Motor neuron (in vitro differentiated cells): ENCODE data around the gene GPC6. TPM values are rescaled to one million over a fixed set of nuclear protein-coding genes. Genes with fewer than 3 reads are reported as not detected.
"Not testable (repeated sequence)": the region's sequence is repeated elsewhere in the genome, so short reads cannot be mapped to it uniquely, and the experiment has no call there.

Experiments used
- ATAC-seq, 8 experiments: fragments of 200-7000 bp; cut with Tn5 transposase; replicated peaks in 6 of 8; 2 replicates each; pipeline ENCODE4 v1.8.0; 2021; ENCODE audit warnings: mild to moderate bottlenecking in 8 of 8, moderate library complexity in 8 of 8
- H3K27ac ChIP-seq, 2 donors: fragments of 250-450 bp; sonication (Bioruptor Pico); 2 replicates each; pipeline ENCODE4 v1.9.0; 2021; ENCODE audit warnings: antibody characterized with exemption in 2 of 2, mild to moderate bottlenecking in 2 of 2, moderate library complexity in 1 of 2
- H3K4me1 ChIP-seq, 2 donors: fragments of 250-450 bp; sonication (Bioruptor Pico); replicated peaks in 1 of 2; 2 replicates each; pipeline ENCODE4 v1.6.1; 2021; ENCODE audit warnings: antibody characterized with exemption in 2 of 2, mild to moderate bottlenecking in 2 of 2, moderate library complexity in 1 of 2
- H3K4me3 ChIP-seq, 5 donors: fragments of 250-450 bp; sonication (Bioruptor Pico); 2 replicates each; pipeline ENCODE4 v1.9.0; 2021; ENCODE audit warnings: antibody characterized with exemption in 5 of 5, mild to moderate bottlenecking in 5 of 5, moderate library complexity in 4 of 5
- WGBS, 10 experiments: fragments of 450-650 bp; shearing (Covaris generic); methylation state at CpG; one replicate each; pipeline ENCODE4 v1.0.0; 2022; 5-methylcytosine and 5-hydroxymethylcytosine counted together
- in situ Hi-C, 9 experiments: fragments of 400-800 bp; cut with MboI; loops; one replicate each; pipeline ENCODE4 v1.15.0; 2021; ENCODE audit warnings: low sequenced_read_pairs in 9 of 9, low pct_unique_long_range_greater_than_20kb in 2 of 9; ENCODE audit not compliant: unreplicated experiment in 9 of 9
- total RNA-seq, 8 experiments: library from RNA; unstranded; fragments of 300-600 nt; gene quantifications; 2 replicates each; pipeline versions ENCODE4 v1.2.3 to v1.2.4, GENCODE V29; 2022

GPC6 gene
- total RNA-seq, 8 experiments from 2014 or later: 1.8 to 52.4 (median 15.5) TPM

DNA sequence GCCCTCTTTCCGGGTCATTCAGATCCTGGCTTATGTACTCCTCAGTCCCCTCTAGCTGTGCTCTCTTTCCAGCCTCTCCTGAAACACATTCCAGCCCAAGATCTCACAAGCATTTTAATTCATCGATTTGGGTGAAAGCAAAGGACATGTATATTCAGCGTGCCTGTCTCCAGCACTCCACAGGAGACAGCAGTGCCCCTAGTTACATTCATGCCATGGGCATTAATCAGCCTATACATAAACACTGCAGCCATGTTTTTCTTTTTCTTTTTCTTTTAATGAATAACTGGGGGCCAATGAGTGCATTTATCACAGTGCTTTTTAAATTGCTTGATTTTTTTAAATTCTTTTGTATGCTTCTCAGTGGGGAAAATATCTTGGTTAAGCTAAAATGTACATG is 1053.7 kb downstream of the GPC6 start:
- Histone ChIP-seq H3K27ac (no peak overlapping the region), H3K4me1 (no peaks in the 10 kb centered on the region), H3K4me3 (no peak overlapping the region)
- 0 to 81% (median 45%) methylated on average over 1 to 3 of the region's 3 CpGs for WGBS, 10 experiments
- in situ Hi-C loops: no loop called here
- ATAC-seq: peak in 3 of 8 experiments; percentile 52 to 97 (median 70)

DNA sequence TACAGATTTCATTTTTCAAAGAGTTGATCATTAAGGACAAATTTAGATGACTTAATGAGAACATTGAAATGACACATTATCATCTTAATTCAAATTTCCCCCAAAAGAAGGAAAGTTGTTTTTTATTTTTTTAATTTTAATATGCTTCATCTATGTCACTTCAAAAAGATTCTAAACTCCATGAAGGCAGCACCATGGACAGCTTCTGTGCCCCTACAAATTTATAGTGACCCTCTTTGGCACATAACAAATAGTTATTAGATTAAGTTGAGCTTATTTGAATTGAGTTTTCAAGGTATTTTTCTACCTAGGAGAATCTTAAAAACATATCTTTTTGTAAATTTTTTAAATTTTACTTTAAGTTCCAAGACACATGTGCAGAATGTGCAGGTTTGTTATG is 1054.2 kb downstream of the GPC6 start:
- ATAC-seq: no peak

DNA sequence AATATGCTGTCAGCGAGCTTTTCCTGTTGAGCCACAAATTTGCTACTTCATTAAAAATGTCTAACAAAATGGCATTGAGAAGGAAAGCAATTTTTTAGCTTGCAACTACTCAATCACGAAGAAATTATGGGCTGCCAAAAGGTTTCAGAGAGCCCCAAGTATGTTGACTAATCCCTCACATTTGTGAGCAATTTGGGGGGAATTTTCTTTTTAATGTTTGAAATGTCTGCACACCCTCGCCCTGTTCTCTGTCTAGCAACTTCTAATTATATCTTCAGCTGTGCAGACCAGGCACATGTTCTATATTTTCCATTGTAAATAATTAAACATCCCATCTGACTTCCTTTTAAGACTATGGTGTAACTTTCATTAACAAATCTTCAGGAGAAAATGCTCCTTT is 1060.0 kb downstream of the GPC6 start:
- in situ Hi-C loops: no loop called here
- WGBS, 10 experiments: 24 to 100% (median 77%) methylated on average over 1 to 3 of the region's 3 CpGs

More for the DNA sequence above, 1054.2 kb downstream of the GPC6 start:
- Histone ChIP-seq H3K4me1 (no peaks in the 10 kb centered on the region), H3K27ac (no peak overlapping the region), H3K4me3 (no peak overlapping the region)
- in situ Hi-C loops: no loop called here

DNA sequence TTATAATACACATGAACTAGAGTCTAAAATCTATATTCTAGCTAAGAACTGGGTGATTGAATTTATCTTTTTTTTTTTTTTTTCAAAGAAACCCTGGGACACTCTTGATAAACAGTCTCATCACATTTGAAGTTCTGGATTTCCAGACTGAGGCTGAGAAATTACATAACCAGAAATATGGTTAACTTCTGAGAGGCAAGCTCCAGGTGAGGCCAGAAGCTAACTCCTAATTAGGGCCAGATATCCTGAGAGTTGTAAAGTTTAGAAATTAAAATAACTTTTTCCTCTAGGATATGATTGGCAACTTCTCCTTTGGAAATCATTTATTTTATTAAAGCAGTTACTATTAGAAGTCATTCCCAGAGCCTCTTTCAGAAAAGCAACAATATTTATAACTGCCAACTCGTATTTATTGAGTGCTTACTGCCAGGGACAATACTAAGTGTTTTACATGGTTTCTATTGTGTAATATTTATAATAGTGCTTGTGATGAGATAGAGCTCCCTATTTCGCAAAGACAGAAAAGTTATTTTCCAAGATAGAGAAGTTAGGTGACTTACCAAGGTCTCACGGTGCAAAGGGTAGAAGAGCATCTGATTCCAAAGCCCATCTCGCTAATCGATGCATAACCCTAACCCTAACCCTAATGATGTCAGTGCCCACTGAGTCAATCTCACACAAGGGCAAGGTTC is 1065.2 kb downstream of the GPC6 start:
- in situ Hi-C loops: no loop called here

More for the DNA sequence above, 1060.0 kb downstream of the GPC6 start:
- no peak overlapping the region for H3K4me3 ChIP-seq
- H3K4me1 ChIP-seq: peaks cover 0 to 7% of the 10 kb centered on the region in 2 donors
- peak in 1 of 8 experiments; percentile 30 for ATAC-seq
- H3K27ac ChIP-seq: no peak overlapping the region

GRCh38 chr13:94292323-94292640 is 1065.7 kb downstream of the GPC6 start:
- in situ Hi-C loops: no loop called here
- Histone ChIP-seq H3K4me3 (no peak overlapping the region), H3K4me1 (peaks cover 0 to 3% of the 10 kb centered on the region in 2 donors), H3K27ac (no peak overlapping the region)
- ATAC-seq: no peak
- WGBS, 10 experiments: 50 to 100% (median 100%) methylated on average over 1 of the region's 1 CpG; no CpG with 5 or more reads in 3 of the 10 experiments

More for the DNA sequence above, 1065.2 kb downstream of the GPC6 start:
- WGBS, 10 experiments: 68 to 100% (median 90%) methylated on average over 1 to 5 of the region's 5 CpGs; no CpG with 5 or more reads in 1 of the 10 experiments
- no peak for ATAC-seq
- H3K27ac ChIP-seq: no peak overlapping the region
- peaks cover 0 to 6% of the 10 kb centered on the region in 2 donors for H3K4me1 ChIP-seq
- H3K4me3 ChIP-seq: no peak overlapping the region

- no peaks in the 10 kb centered on the region for H3K4me1 ChIP-seq
- WGBS, 10 experiments: 74 to 100% (median 94%) methylated on average over 1 to 3 of the region's 3 CpGs; no CpG with 5 or more reads in 1 of the 10 experiments
- in situ Hi-C loops: no loop called here
- no peak overlapping the region for H3K27ac ChIP-seq
- no peak overlapping the region for H3K4me3 ChIP-seq
- ATAC-seq: no peak
Observed at GRCh38 chr13:94296471-94296870, 1069.9 kb downstream of the GPC6 start.

GRCh38 chr13:94298346-94298745 is 1071.7 kb downstream of the GPC6 start:
- Histone ChIP-seq H3K4me3 (no peak overlapping the region), H3K4me1 (peaks cover 8% of the 10 kb centered on the region in 2 donors), H3K27ac (no peak overlapping the region)
- WGBS, 10 experiments: 62 to 100% (median 88%) methylated on average over 1 to 4 of the region's 4 CpGs; no CpG with 5 or more reads in 3 of the 10 experiments
- in situ Hi-C loops: no loop called here
- ATAC-seq: no peak

DNA sequence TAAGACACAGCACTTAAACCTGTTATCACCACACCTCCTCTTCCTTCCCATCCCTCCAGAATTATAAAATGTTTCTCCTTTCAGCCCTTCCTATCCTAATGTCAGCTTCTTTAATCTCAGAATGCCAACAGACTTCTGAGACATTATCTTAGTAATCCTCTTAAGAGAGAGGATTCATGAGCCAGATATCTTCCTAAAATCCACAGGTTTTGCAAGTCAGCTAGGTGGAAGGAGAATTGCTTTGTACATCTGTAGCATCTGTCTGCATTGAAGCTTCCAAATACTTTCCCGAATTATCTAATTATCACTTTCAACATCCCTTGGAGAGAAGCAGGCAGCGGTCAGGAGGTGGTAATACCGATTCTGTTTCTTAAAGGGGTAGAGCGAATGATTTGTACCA is 1073.8 kb downstream of the GPC6 start:
- in situ Hi-C loops: no loop called here
- WGBS, 10 experiments: 69 to 94% (median 86%) methylated on average over 2 to 4 of the region's 4 CpGs; no CpG with 5 or more reads in 1 of the 10 experiments
- H3K4me1 ChIP-seq: peaks cover 20 to 25% of the 10 kb centered on the region in 2 donors
- ATAC-seq: no peak
- no peak overlapping the region for H3K27ac ChIP-seq
- H3K4me3 ChIP-seq: no peak overlapping the region

DNA sequence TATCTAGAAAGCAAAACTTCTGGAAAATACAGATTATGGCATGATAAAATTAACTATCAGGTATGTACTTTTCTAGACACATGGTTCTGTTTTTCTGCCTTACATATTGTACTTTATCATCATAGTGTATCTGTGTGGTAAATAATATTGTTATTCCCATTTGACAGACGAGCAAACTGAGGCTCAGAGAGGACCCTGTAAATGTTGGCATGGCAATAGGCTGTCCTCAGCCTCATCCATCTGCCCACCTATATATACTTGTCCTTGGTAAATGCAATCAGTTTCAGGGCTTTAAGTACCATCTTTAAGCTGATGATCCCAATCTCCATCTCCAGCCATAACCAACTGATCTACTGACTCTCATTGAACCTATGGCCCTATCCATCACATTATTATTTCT is 1074.9 kb downstream of the GPC6 start:
- H3K4me3 ChIP-seq: no peak overlapping the region
- H3K4me1 ChIP-seq: peaks cover 20 to 25% of the 10 kb centered on the region in 2 donors
- 50 to 100% (median 100%) methylated on average over 1 of the region's 1 CpG; no CpG with 5 or more reads in 5 of the 10 experiments for WGBS, 10 experiments
- H3K27ac ChIP-seq: no peak overlapping the region
- ATAC-seq: no peak
- in situ Hi-C loops: no loop called here

GRCh38 chr13:94302847-94303565 is 1076.4 kb downstream of the GPC6 start:
- H3K27ac ChIP-seq: not testable (repeated sequence)

GRCh38 chr13:94303644-94304174 is 1077.1 kb downstream of the GPC6 start:
- Histone ChIP-seq H3K27ac (no peak overlapping the region), H3K4me1 (peaks cover 20 to 25% of the 10 kb centered on the region in 2 donors), H3K4me3 (no peak overlapping the region)
- WGBS, 10 experiments: 0 to 70% (median 40%) methylated on average over 1 to 7 of the region's 7 CpGs
- ATAC-seq: peak in 3 of 8 experiments; percentile 50 to 64 (median 55)
- in situ Hi-C loops: no loop called here

More at GRCh38 chr13:94302847-94303565, 1076.4 kb downstream of the GPC6 start:
- ATAC-seq, H3K4me3 ChIP-seq, in situ Hi-C loops: not testable (repeated sequence)
- WGBS, 10 experiments: 77 to 100% (median 86%) methylated on average over 1 to 6 of the region's 20 CpGs; no CpG with 5 or more reads in 3 of the 10 experiments
- peaks cover 20 to 25% of the 10 kb centered on the region in 2 donors for H3K4me1 ChIP-seq

DNA sequence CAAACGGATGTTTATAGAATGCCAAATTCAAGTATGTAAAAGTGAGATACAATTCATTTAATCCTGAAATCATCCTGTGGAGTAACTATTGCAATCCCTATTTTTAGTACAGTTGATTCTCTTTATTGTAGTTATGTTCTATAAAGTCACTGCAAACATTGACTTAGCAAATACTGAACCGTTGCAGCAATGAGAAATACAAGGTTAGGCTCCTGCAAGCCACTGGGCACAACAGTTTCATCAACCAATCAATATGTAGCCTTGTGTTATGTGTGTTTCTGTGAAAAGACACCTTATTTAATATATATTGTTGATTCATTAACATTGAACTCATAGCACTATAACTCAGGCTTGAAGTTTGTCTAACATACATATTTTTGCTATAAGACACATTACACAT is 1078.4 kb downstream of the GPC6 start:
- WGBS, 10 experiments: 33 to 100% (median 93%) methylated on average over 1 to 2 of the region's 2 CpGs
- ATAC-seq: no peak
- H3K4me1 ChIP-seq: peaks cover 20 to 25% of the 10 kb centered on the region in 2 donors
- H3K27ac ChIP-seq: no peak overlapping the region
- H3K4me3 ChIP-seq: no peak overlapping the region
- in situ Hi-C loops: no loop called here

DNA sequence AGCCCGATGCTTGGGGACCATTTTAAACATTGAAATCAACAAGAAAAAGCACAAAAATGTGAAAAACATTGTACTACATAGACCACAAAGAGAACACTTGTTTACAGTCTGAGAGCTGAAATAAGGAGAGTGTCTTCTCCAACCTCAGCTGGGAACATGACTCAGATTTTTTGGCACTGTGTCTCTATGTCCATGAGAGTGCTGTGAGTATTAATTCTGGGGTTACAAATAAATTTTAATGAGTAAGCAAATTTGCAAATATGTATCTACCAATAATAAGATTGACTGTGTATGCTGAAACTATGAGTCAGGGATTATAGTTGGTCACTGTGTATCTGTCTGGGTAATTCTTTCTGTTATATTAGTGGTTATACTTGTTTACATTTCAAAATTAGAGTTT is 1078.9 kb downstream of the GPC6 start:
- peaks cover 20 to 26% of the 10 kb centered on the region in 2 donors for H3K4me1 ChIP-seq
- in situ Hi-C loops: no loop called here
- WGBS, 10 experiments: 0 to 100% (median 92%) methylated on average over 1 of the region's 1 CpG; no CpG with 5 or more reads in 4 of the 10 experiments
- no peak overlapping the region for H3K4me3 ChIP-seq
- H3K27ac ChIP-seq: no peak overlapping the region
- ATAC-seq: peak in 2 of 8 experiments; percentile 82 to 86
